HepG2 (cell line): ENCODE results near the gene TPRN. TPM values are rescaled to one million over a fixed set of nuclear protein-coding genes. Genes with fewer than 3 reads are reported as not detected.

Experiments used
- HES4 ChIP-seq: sonication (generic); formaldehyde crosslinking; IDR thresholded peaks from 2 replicates; pipeline ENCODE4 v1.9.0; 2021; ENCODE audit warnings: mild to moderate bottlenecking, missing genetic modification reagents, borderline replicate concordance
- HNF4A ChIP-seq: sonication (generic); formaldehyde crosslinking; IDR thresholded peaks from 2 replicates; pipeline ENCODE4 v1.4.0; 2020; ENCODE audit warnings: missing genetic modification reagents
- HNRNPL ChIP-seq: fragments of 200-400 bp; formaldehyde crosslinking; IDR thresholded peaks from 2 replicates; pipeline ENCODE4 v1.6.1; 2017; ENCODE audit warnings: mild to moderate bottlenecking, low read depth, low read length
- KDM5A ChIP-seq: fragments of 200-600 bp; sonication (generic); IDR thresholded peaks from 2 replicates; pipeline ENCODE4 v1.7.0; 2018; ENCODE audit warnings: antibody characterized with exemption, mild to moderate bottlenecking, low read length, borderline replicate concordance
- MAZ ChIP-seq, 2 experiments: sonication (generic) in 1 of 2; formaldehyde crosslinking in 1 of 2; IDR thresholded peaks; 2 replicates each; pipeline versions ENCODE4 v1.5.0 to v1.6.1; 2012 to 2020; ENCODE audit warnings: low read depth in 2 of 2, mild to moderate bottlenecking in 2 of 2, borderline replicate concordance in 1 of 2, improper control_type of control experiment in 1 of 2, low read length in 1 of 2, missing genetic modification reagents in 1 of 2, moderate library complexity in 1 of 2
- RAD51 ChIP-seq: fragments of 450-650 bp; IDR thresholded peaks from 2 replicates; pipeline ENCODE4 v1.6.1; 2016; ENCODE audit warnings: borderline replicate concordance
- SNAPC2 ChIP-seq: sonication (generic); formaldehyde crosslinking; IDR thresholded peaks from 2 replicates; pipeline ENCODE4 v1.8.1; 2022; ENCODE audit warnings: mild to moderate bottlenecking, missing genetic modification reagents
- THAP11 ChIP-seq: IDR thresholded peaks from 2 replicates; pipeline ENCODE4 v1.6.1; 2016; ENCODE audit warnings: missing biosample characterization, missing genetic modification reagents
- THYN1 ChIP-seq: sonication (generic); formaldehyde crosslinking; IDR thresholded peaks from 2 replicates; pipeline ENCODE4 v1.8.1; 2023; ENCODE audit warnings: low read depth, mild to moderate bottlenecking, moderate library complexity, missing genetic modification reagents, borderline replicate concordance
- ZNF232 ChIP-seq: sonication (generic); formaldehyde crosslinking; IDR thresholded peaks from 2 replicates; pipeline ENCODE4 v1.4.0; 2020; ENCODE audit warnings: missing genetic modification reagents, borderline replicate concordance
- ZNF446 ChIP-seq: sonication (generic); formaldehyde crosslinking; IDR thresholded peaks from 2 replicates; pipeline ENCODE4 v1.5.0; 2020; ENCODE audit warnings: mild to moderate bottlenecking, missing genetic modification reagents
- ZNF567 ChIP-seq: sonication (generic); formaldehyde crosslinking; IDR thresholded peaks from 2 replicates; pipeline ENCODE4 v1.8.1; 2023; ENCODE audit warnings: mild to moderate bottlenecking, missing genetic modification reagents, borderline replicate concordance
- ZSCAN31 ChIP-seq: sonication (generic); formaldehyde crosslinking; IDR thresholded peaks from 2 replicates; pipeline ENCODE4 v1.5.0; 2020; ENCODE audit warnings: low read depth, mild to moderate bottlenecking, missing genetic modification reagents
- polyA plus RNA-seq, 8 experiments: library from polyadenylated mRNA; depleted of rRNA in 3 of 8; stranded (reverse) in 7 of 8; unstranded in 1 of 8; fragments of >200 nt; fragmentation: Illumina TruSeq in 4 of 8; extraction: Trizol in 4 of 8; gene quantifications; 2 replicates each; pipeline versions ENCODE4 v1.2.1 to v1.2.3, GENCODE V29; 2011 to 2016; ENCODE audit warnings: low read depth in 4 of 8, missing spikeins in 1 of 8, mixed read lengths in 1 of 8; ENCODE audit not compliant: insufficient read depth in 1 of 8
- total RNA-seq, 5 experiments: library from RNA; depleted of rRNA; stranded (reverse); fragments of >200 nt; fragmentation: Illumina TruSeq; extraction: Trizol; gene quantifications; 2 replicates each; pipeline ENCODE4 v1.2.3, GENCODE V29; 2016; ENCODE audit warnings: low read depth in 1 of 5
- TF ChIP-seq, protein P1 (sequence below): sonication (generic); formaldehyde crosslinking; conservative IDR thresholded peaks from 2 replicates; pipeline ENCODE4 v1.8.0; 2022; ENCODE audit warnings: missing genetic modification reagents
- TF ChIP-seq, protein P2 (sequence below): sonication (generic); formaldehyde crosslinking; IDR thresholded peaks from 2 replicates; pipeline ENCODE4 v1.9.0; 2021; ENCODE audit warnings: missing genetic modification reagents, borderline replicate concordance
- TF ChIP-seq, protein P3 (sequence below): sonication (generic); formaldehyde crosslinking; IDR thresholded peaks from 2 replicates; pipeline ENCODE4 v1.5.0; 2020; ENCODE audit warnings: mild to moderate bottlenecking, missing genetic modification reagents
- TF ChIP-seq, protein P4 (sequence below): fragments of 450-650 bp; IDR thresholded peaks from 2 replicates; pipeline ENCODE4 v1.6.1; 2017
- TF ChIP-seq, protein P5 (sequence below): sonication (generic); formaldehyde crosslinking; IDR thresholded peaks from 2 replicates; pipeline ENCODE4 v1.8.1; 2023; ENCODE audit warnings: mild to moderate bottlenecking, missing genetic modification reagents, borderline replicate concordance

Gene TPRN
- total and polyA plus RNA-seq, 2 of the 13 experiments (the other 11 are each of a cell fraction or from before 2014, with no cell fraction given), result 10.1 to 19.2 TPM

DNA sequence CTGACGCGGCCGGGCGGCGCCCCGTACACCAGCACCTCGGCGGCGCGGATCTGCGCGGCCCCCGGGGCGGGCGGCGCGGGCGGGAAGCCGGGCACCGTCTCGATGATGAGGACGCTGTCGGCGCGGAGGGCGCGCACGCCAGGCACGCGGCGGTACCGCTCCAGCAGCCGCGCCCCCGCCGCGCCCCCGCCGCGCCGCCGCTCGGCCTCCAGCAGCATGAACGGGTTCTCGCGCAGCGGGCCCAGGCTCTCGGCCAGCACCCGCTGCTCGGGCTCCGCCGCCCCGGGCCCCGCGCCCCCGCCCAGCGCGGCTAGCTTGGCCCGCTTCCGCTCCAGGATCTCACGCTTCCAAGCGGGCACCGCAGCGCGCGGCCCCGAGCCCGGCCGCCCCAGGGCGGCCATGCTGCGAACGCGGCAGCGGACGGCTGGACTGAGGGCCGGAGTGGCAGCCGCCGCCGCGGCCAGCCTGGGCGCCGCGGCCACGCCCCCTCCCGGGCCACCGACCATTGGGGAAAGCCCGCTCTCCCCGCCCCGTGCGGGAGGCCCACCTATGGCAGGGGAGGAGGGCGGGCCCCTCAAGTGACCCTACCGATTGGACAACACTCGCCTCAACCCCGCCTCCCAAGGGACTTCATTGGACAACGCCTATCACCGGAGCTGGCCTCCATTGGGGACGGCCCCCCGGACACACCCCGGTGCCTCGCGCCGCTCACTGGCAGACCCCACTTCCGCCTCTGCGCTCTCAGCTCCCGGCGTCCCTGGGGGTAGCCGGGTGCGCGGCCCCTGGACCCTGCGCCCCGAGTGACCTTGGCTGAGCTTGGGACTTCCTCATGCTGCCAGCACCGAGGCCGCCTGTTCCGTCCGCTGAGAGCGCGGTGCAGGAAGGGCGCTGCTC is at the start of gene TPRN (continued):
- TF ChIP-seq MAZ (IDR thresholded peaks at IDR 0.05; ENCODE audit: borderline replicate concordance, low read depth, low read length), result no peak; the same call in none of the 2 replicates
- TF ChIP-seq MAZ (CRISPR knock-in tag; IDR thresholded peaks at IDR 0.05; ENCODE audit: low read depth), result peak; percentile 86
- TF ChIP-seq HES4 (CRISPR knock-in tag), result peak; percentile 84
- peak; percentile 86 for TF ChIP-seq ZSCAN31 (CRISPR knock-in tag)
- peak; percentile 96 for TF ChIP-seq HNF4A (CRISPR knock-in tag)
- TF ChIP-seq, protein P1, sequence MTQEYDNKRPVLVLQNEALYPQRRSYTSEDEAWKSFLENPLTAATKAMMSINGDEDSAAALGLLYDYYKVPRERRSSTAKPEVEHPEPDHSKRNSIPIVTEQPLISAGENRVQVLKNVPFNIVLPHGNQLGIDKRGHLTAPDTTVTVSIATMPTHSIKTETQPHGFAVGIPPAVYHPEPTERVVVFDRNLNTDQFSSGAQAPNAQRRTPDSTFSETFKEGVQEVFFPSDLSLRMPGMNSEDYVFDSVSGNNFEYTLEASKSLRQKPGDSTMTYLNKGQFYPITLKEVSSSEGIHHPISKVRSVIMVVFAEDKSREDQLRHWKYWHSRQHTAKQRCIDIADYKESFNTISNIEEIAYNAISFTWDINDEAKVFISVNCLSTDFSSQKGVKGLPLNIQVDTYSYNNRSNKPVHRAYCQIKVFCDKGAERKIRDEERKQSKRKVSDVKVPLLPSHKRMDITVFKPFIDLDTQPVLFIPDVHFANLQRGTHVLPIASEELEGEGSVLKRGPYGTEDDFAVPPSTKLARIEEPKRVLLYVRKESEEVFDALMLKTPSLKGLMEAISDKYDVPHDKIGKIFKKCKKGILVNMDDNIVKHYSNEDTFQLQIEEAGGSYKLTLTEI (CRISPR knock-in tag), result no peak
- TF ChIP-seq KDM5A, result peak; percentile 51; the same call in 1 of the 2 replicates
- TF ChIP-seq HNRNPL, result peak; percentile 74; the same call in 1 of the 2 replicates
- TF ChIP-seq ZNF446 (CRISPR knock-in tag), result no peak
- TF ChIP-seq ZNF232 (CRISPR knock-in tag), result no peak
- TF ChIP-seq RAD51, result no peak
- TF ChIP-seq, protein P2, sequence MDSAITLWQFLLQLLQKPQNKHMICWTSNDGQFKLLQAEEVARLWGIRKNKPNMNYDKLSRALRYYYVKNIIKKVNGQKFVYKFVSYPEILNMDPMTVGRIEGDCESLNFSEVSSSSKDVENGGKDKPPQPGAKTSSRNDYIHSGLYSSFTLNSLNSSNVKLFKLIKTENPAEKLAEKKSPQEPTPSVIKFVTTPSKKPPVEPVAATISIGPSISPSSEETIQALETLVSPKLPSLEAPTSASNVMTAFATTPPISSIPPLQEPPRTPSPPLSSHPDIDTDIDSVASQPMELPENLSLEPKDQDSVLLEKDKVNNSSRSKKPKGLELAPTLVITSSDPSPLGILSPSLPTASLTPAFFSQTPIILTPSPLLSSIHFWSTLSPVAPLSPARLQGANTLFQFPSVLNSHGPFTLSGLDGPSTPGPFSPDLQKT, result no peak
- TF ChIP-seq ZNF567 (CRISPR knock-in tag), result 0 out of 2 replicates have a peak, but pooled peaks have one; percentile 71
- TF ChIP-seq, protein P3, sequence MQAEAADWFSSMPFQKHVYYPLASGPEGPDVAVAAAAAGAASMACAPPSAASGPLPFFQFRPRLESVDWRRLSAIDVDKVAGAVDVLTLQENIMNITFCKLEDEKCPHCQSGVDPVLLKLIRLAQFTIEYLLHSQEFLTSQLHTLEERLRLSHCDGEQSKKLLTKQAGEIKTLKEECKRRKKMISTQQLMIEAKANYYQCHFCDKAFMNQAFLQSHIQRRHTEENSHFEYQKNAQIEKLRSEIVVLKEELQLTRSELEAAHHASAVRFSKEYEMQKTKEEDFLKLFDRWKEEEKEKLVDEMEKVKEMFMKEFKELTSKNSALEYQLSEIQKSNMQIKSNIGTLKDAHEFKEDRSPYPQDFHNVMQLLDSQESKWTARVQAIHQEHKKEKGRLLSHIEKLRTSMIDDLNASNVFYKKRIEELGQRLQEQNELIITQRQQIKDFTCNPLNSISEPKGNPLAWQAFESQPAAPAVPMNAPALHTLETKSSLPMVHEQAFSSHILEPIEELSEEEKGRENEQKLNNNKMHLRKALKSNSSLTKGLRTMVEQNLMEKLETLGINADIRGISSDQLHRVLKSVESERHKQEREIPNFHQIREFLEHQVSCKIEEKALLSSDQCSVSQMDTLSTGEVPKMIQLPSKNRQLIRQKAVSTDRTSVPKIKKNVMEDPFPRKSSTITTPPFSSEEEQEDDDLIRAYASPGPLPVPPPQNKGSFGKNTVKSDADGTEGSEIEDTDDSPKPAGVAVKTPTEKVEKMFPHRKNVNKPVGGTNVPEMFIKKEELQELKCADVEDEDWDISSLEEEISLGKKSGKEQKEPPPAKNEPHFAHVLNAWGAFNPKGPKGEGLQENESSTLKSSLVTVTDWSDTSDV (CRISPR knock-in tag), result 0 out of 2 replicates have a peak, but pooled peaks have one; percentile 28
- TF ChIP-seq, protein P4, sequence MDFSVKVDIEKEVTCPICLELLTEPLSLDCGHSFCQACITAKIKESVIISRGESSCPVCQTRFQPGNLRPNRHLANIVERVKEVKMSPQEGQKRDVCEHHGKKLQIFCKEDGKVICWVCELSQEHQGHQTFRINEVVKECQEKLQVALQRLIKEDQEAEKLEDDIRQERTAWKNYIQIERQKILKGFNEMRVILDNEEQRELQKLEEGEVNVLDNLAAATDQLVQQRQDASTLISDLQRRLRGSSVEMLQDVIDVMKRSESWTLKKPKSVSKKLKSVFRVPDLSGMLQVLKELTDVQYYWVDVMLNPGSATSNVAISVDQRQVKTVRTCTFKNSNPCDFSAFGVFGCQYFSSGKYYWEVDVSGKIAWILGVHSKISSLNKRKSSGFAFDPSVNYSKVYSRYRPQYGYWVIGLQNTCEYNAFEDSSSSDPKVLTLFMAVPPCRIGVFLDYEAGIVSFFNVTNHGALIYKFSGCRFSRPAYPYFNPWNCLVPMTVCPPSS, result no peak
- peak; percentile 88 for TF ChIP-seq THAP11 (CRISPR knock-in tag)
- TF ChIP-seq SNAPC2 (CRISPR knock-in tag), result peak; percentile 78; the same call in 1 of the 2 replicates
- TF ChIP-seq THYN1, result 0 out of 2 replicates have a peak, but pooled peaks have one; percentile 43
- TF ChIP-seq, protein P5, sequence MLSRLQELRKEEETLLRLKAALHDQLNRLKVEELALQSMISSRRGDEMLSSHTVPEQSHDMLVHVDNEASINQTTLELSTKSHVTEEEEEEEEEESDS, result no peak
